Osteoblast (primary cell): ENCODE data around the gene GRID1. TPM values are rescaled to one million over a fixed set of nuclear protein-coding genes. Genes with fewer than 3 reads are reported as not detected.

ENCODE experiments used
- DNase-seq: peaks from one replicate; pipeline ENCODE4 v3.0.0; 2011; ENCODE audit warnings: low spot score, mixed read lengths; ENCODE audit not compliant: insufficient read length; ENCODE audit errors: missing footprints
- H2AFZ ChIP-seq: 2 replicates; pipeline ENCODE4 v1.6.0; 2011; ENCODE audit warnings: mild to moderate bottlenecking, low read length
- H3K27ac ChIP-seq: 2 replicates; pipeline ENCODE4 v1.5.1; 2011; ENCODE audit warnings: mild to moderate bottlenecking, low read depth, low read length, moderate library complexity
- H3K27me3 ChIP-seq: 2 replicates; pipeline ENCODE4 v1.6.0; 2012; ENCODE audit warnings: mild to moderate bottlenecking, control low read depth, inconsistent platforms, low read length, moderate library complexity; ENCODE audit not compliant: insufficient read depth
- H3K36me3 ChIP-seq: 2 replicates; pipeline ENCODE4 v1.5.1; 2011; ENCODE audit warnings: mild to moderate bottlenecking, low read length, control low read depth, moderate library complexity; ENCODE audit not compliant: insufficient read depth
- H3K4me1 ChIP-seq: 2 replicates; pipeline ENCODE4 v1.5.1; 2011; ENCODE audit warnings: mild to moderate bottlenecking, low read length, control low read depth, moderate library complexity; ENCODE audit not compliant: insufficient read depth
- H3K4me2 ChIP-seq: 2 replicates; pipeline ENCODE4 v1.6.0; 2011; ENCODE audit warnings: mild to moderate bottlenecking, low read length; ENCODE audit not compliant: insufficient read depth
- H3K4me3 ChIP-seq: fragments of 200-600 bp; sonication (generic); 3 replicates; pipeline ENCODE4 v1.5.1; 2012; ENCODE audit warnings: mild to moderate bottlenecking, low read length, inconsistent platforms; ENCODE audit not compliant: insufficient read depth
- H3K79me2 ChIP-seq: 2 replicates; pipeline ENCODE4 v1.6.0; 2012; ENCODE audit warnings: mild to moderate bottlenecking, low read length, control low read depth, inconsistent platforms; ENCODE audit not compliant: insufficient read depth
- H3K9me3 ChIP-seq: 2 replicates; pipeline ENCODE4 v1.5.1; 2011; ENCODE audit warnings: low read depth, low read length, control low read depth
- H4K20me1 ChIP-seq: 2 replicates; pipeline ENCODE4 v1.6.0; 2012; ENCODE audit warnings: mild to moderate bottlenecking, low read length, control low read depth; ENCODE audit not compliant: insufficient read depth
- total RNA-seq: library from RNA; depleted of rRNA; stranded (reverse); fragments of >200 nt; gene quantifications from 2 replicates; pipeline ENCODE4 v1.2.3, GENCODE V29; 2012
- TF ChIP-seq, protein P1 (sequence below): IDR thresholded peaks from 2 replicates; pipeline ENCODE4 v1.5.1; 2011; ENCODE audit warnings: mild to moderate bottlenecking, low read depth, low read length, moderate library complexity; ENCODE audit errors: extremely low read depth

GRID1 gene
- total RNA-seq, 1 donor, result not detected

GRCh38 chr10:86168256-86168655 lies 198.3 kb downstream of the GRID1 start:
- no peaks in the 10 kb centered on the region for H3K79me2 ChIP-seq
- no peak for DNase-seq
- no peak overlapping the region for H2AFZ ChIP-seq
- no peaks in the 10 kb centered on the region for H3K27me3 ChIP-seq
- no peaks in the 10 kb centered on the region for H3K9me3 ChIP-seq
- no peaks in the 10 kb centered on the region for H3K4me1 ChIP-seq
- H3K36me3 ChIP-seq, result no peaks in the 10 kb centered on the region
- no peak overlapping the region for H3K4me3 ChIP-seq
- TF ChIP-seq, protein P1, sequence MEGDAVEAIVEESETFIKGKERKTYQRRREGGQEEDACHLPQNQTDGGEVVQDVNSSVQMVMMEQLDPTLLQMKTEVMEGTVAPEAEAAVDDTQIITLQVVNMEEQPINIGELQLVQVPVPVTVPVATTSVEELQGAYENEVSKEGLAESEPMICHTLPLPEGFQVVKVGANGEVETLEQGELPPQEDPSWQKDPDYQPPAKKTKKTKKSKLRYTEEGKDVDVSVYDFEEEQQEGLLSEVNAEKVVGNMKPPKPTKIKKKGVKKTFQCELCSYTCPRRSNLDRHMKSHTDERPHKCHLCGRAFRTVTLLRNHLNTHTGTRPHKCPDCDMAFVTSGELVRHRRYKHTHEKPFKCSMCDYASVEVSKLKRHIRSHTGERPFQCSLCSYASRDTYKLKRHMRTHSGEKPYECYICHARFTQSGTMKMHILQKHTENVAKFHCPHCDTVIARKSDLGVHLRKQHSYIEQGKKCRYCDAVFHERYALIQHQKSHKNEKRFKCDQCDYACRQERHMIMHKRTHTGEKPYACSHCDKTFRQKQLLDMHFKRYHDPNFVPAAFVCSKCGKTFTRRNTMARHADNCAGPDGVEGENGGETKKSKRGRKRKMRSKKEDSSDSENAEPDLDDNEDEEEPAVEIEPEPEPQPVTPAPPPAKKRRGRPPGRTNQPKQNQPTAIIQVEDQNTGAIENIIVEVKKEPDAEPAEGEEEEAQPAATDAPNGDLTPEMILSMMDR, result no peak
- H4K20me1 ChIP-seq, result no peaks in the 10 kb centered on the region
- H3K4me2 ChIP-seq, result no peak overlapping the region
- no peak overlapping the region for H3K27ac ChIP-seq

GRCh38 chr10:86167762-86168128 lies 198.8 kb downstream of the GRID1 start:
- TF ChIP-seq, protein P1, result no peak
- H4K20me1 ChIP-seq, result no peaks in the 10 kb centered on the region
- H3K4me2 ChIP-seq, result no peak overlapping the region
- no peaks in the 10 kb centered on the region for H3K36me3 ChIP-seq
- no peak overlapping the region for H3K27ac ChIP-seq
- no peaks in the 10 kb centered on the region for H3K79me2 ChIP-seq
- no peaks in the 10 kb centered on the region for H3K9me3 ChIP-seq
- H3K4me1 ChIP-seq, result no peaks in the 10 kb centered on the region
- H3K4me3 ChIP-seq, result no peak overlapping the region
- no peak overlapping the region for H2AFZ ChIP-seq
- no peak for DNase-seq
- H3K27me3 ChIP-seq, result no peaks in the 10 kb centered on the region

DNA sequence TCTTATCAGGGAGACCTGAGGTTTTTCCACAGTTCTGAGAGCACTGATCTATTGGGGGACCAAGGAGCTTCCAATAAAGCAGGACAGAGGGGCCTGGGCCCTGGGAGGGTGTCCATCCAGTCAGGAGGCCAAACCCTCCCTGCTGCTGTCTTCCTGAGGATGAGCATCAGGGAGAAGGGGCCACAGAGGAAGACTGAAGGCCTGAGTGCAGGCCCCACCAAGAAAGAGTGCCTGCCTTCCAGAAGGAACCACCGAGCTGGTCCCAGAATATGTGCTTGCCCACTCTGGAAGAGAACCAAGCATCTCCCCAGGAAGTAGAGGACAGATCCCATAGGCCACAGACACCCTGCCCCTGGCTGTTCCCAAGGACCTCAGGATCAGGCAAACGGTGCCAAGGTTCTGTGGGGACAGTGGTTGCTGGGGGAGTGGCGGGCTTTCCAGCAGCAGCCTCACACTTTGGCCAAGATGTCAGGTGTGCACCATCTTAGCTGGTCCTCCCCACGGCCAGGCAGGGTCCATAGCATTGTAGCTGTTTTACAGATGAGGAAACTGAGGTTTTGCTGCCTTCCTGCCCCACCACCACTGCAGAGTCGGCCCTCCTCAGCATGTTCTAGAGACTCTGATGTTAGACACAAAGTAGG lies 199.4 kb downstream of the GRID1 start:
- Histone ChIP-seq H3K27ac (no peak overlapping the region), H3K27me3 (no peaks in the 10 kb centered on the region), H3K4me1 (no peaks in the 10 kb centered on the region), H3K4me2 (no peak overlapping the region), H3K4me3 (no peak overlapping the region), H3K9me3 (no peaks in the 10 kb centered on the region), H3K36me3 (no peaks in the 10 kb centered on the region), H4K20me1 (no peaks in the 10 kb centered on the region), H3K79me2 (no peaks in the 10 kb centered on the region), H2AFZ (no peak overlapping the region)
- no peak for DNase-seq
- TF ChIP-seq, protein P1, result no peak

DNA sequence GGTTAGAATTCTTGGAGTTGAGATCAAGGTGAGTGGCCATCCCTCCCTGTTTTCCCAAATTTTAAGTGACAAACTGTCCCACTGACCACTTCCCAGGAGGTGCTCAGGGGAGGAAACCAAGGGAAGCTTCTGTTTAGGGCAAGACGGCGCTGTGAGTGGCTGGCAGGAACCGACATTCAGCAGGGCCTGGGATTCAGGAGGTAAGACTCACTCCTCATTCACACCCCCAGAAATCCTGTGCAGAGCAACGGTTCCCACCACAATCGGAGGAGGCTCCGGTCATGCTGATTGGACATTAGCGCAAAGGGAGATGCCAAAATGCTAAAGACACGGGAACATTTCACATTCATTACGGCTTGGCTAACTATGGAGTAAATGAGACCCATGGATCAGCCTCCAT lies 200.9 kb downstream of the GRID1 start:
- H3K79me2 ChIP-seq, result no peaks in the 10 kb centered on the region
- no peaks in the 10 kb centered on the region for H3K36me3 ChIP-seq
- H2AFZ ChIP-seq, result no peak overlapping the region
- TF ChIP-seq, protein P1, result no peak
- no peak overlapping the region for H3K4me3 ChIP-seq
- H4K20me1 ChIP-seq, result no peaks in the 10 kb centered on the region
- no peaks in the 10 kb centered on the region for H3K27me3 ChIP-seq
- no peak overlapping the region for H3K27ac ChIP-seq
- H3K4me2 ChIP-seq, result no peak overlapping the region
- no peak for DNase-seq
- H3K4me1 ChIP-seq, result no peaks in the 10 kb centered on the region
- no peaks in the 10 kb centered on the region for H3K9me3 ChIP-seq
